Activated CD4-positive, alpha-beta T cell treated with anti-CD3 and anti-CD28 coated beads for 24 hours (primary cell): ENCODE data around the gene RNF128.

Experiments
- DNase-seq, 2 donors: peaks; one replicate each; pipeline ENCODE4 v3.0.0-alpha.2; 2020; ENCODE audit warnings: low read depth in 2 of 2

Gene RNF128, protein sequence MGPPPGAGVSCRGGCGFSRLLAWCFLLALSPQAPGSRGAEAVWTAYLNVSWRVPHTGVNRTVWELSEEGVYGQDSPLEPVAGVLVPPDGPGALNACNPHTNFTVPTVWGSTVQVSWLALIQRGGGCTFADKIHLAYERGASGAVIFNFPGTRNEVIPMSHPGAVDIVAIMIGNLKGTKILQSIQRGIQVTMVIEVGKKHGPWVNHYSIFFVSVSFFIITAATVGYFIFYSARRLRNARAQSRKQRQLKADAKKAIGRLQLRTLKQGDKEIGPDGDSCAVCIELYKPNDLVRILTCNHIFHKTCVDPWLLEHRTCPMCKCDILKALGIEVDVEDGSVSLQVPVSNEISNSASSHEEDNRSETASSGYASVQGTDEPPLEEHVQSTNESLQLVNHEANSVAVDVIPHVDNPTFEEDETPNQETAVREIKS

DNA sequence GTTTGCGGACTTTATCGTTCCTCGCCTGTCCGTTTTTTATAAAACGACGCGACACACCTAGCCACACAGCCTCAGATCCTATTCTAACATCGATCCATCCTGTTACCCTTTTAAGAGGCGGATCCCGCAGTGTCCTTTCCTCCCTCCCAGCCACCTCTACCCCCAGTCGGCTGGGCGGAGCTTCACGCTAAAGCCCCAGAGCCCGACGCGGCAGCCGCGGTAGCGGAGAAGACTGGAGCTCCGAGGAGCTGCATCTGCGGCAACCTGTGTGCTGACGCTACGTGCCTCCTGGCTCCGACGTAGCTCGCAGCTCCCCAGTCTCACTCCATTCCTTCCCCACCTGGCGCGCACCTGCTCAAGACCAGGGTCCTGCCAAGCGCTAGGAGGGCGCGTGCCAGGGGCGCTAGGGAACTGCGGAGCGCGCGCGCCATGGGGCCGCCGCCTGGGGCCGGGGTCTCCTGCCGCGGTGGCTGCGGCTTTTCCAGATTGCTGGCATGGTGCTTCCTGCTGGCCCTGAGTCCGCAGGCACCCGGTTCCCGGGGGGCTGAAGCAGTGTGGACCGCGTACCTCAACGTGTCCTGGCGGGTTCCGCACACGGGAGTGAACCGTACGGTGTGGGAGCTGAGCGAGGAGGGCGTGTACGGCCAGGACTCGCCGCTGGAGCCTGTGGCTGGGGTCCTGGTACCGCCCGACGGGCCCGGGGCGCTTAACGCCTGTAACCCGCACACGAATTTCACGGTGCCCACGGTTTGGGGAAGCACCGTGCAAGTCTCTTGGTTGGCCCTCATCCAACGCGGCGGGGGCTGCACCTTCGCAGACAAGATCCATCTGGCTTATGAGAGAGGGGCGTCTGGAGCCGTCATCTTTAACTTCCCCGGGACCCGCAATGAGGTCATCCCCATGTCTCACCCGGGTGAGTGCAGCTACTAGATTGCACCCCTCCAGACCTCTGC lies at the start of gene RNF128:
Gene RNF128 (plus strand): TSS at position 217 of the 953 bp plus-strand sequence. CDS start 213 bp downstream, at position 430.
- DNase-seq, result no peak

DNA sequence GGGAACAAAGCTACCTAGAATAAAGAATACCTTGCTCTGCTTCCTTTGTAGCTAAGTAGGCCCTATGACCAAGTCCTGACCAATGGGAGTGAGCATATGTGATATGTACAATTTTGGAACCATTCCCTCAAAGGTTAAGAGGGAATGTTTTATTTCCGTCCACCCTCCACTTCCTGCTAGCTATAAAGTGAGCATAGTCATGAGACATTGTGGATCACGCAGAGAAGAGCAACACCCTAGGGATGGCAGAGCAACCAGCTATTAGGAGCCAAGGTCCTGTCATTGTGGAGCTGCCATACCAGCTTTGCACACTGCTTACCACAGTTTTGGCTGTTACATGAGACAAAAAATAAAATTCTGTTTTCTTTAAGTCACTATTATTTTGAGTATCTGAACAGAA lies 45.8 kb upstream of the RNF128 start:
- DNase-seq, result no peak

DNA sequence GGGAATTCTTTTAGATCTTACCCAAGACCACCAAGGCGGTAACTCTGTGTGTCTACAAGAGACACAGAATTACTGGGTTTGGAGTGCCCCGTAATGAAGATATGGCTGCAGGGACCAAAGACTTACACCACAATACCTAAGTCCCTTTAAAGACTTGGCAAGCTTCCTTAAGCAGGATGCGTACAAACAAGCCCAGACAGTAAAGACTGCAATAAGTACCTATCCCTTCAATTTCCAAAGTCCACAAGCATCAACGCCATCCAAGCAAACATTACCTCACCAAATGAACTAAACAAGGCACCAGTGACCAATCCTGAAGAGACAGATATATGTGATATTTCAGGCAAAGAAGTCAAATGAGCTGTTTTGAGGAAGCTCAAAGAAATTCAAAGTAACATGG lies 42.3 kb upstream of the RNF128 start:
- DNase-seq, result no peak

DNA sequence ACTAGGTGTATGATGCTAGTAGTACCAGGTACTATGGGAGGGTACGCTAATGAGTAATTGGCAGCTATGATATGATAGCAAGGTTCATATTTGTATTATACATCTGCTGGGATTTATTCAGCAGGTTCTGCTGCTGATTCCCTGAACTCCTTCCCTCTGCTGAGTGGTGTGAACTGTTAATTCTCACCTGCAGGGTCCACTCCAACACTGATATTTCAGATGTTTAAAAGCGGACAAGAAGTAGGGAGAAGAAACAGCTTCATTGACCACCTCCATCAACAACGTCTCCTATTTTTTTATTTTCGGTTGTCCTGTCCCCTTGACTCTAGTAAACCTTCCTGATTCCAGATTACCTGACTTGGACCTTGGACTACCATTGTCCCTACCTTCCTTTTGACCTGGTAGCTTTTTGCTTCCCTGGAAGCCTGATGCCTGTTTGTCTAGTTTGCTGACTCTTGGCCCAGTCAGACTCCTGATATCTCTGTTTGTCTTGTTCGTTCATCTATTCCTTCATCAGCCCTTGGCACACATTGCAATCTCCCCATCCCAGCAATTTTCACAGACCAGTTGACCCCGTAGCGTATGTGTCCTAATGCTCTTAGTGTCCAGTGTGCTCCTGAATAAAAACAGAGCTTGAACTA lies 34.0 kb upstream of the RNF128 start:
- DNase-seq, result no peak

DNA sequence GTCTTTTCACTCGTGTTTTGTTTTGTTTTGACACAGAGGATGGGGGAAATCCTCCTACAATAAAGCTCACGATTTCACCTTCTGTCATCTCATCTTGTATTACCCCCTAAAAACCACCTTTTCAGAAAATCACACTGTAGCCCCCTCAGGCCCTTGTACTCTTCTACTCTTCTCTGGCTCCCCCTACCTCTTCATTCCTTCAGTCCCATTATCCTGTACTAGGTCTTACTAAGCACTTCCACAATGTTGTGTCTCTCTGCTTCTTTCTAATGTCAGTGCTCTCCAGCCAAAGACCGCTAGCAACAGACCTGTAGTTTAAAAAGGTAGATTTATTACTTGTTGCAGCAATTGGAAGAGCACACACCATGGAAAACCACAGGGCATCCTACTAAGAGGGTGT lies 30.0 kb upstream of the RNF128 start:
- no peak for DNase-seq

DNA sequence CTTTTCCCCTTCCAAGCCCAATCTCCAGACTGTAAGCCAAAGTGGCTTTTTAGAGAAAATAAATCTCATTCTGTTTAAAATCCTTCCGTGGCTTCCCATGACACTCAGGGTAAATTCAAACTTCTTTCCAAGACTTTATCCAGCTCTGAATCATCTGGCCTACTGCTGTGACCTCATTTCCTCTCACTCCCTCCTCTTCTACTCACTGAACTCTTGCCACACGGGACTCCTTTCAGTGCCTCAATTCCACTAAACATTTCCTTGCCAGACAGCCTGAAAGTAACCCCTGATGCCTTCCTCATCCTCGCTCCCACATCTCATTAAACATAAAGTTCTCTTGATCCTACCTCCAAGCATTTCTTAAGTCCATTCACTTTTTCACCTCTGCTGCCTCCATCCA lies 27.8 kb upstream of the RNF128 start:
- no peak for DNase-seq

DNA sequence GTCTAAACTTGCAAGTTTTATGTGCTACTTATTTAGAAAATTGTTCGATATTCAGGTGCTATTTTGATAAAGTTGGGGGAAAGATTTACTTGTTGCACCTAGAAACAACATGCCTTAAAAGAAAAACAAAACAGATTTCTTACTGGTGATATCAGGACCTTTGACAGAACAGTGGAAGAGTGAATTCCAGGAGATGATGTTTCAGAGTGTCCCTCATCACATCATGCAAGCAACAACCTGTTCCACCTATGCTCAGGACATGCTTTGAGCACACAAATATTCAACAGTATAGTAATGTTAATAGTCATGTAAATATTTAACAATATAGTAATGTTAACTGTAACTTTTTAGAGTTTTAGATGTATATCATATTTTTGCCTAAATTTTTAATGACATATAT lies 23.9 kb upstream of the RNF128 start:
- DNase-seq, result no peak

DNA sequence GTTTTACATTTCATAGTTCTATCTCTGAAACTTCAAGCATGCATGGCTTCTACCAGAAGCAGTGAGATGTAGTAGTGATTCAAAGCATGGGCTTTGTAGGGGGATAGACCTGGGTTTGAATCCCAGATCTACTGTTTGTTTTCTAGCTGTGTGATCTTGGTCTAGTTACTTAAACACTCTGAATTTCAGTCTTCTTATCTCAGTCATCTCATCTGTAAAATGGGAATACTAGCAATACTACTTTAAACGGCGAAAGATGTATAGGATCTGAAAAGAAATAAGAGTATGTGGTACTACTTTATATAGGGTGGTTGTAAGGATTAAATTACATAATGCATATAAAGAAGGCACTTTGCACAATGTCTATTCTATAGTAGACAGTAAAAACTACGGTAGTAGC lies 20.0 kb upstream of the RNF128 start:
- no peak for DNase-seq

DNA sequence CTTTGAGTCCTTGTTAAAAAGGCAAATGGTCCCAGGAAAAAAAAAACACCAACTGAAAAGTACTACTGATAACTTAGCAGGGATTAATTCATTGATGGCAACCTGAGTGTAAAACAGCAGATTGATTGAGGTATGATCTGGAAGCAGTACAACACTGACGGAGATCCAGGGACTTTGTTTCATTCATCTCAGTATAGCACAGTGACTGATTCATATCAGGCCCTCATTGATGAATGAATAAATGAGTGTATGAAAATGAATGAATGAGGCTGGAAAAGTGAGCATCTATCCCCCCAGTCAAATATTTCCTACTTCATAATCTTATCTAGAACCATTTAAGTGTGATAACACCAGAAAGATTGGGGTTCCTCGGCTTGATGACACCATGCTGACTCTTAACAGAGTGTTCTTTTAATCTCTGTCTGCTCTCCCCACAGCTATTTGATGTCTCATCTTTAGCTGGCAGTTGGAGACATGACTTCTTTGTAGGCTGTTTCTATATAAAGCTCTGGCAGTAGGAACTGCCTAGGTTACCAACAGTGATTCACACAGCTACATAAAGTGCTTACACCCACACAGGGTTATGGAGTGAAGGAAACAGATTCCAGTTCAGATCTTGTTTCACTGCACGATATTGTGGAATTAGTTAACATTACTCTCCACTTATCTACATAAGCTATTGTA lies 18.6 kb upstream of the RNF128 start:
- DNase-seq, result no peak

DNA sequence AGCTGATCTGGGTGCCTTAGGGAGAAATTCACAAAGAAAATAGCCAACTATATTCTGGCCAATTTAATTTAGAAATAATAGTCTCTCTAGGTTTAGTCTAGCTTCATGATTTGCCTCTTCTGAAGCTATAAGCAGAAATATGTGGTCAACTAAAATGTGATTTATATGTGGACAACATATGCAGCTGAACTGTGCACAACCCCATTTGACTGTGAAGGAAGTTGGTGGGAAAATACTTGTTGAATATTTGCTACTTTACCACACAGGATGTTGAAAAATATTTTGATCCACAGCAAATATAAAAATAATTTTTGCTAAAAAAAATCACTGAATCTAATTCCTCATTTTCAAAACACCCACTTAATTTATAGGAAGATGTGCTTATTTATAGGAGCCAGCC lies 15.7 kb upstream of the RNF128 start:
- DNase-seq, result no peak

DNA sequence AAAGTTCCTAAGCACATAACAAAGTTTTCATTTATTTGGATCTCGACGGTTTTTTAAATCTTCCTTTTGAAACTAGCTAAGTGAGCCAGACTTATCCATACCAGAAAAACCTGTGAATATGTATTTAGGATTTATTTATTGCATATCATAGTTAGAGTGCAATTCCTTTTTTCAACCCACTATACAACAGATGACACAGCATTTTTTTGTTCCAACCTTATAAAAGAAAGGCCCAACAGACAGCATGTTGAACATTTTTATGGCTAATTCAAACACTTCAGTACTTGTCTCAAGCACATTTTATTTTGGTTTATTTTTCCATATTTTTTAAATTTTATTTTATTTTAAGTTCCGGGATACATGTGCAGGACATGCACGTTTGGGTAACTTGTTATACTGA lies 15.1 kb upstream of the RNF128 start:
- DNase-seq, result no peak

DNA sequence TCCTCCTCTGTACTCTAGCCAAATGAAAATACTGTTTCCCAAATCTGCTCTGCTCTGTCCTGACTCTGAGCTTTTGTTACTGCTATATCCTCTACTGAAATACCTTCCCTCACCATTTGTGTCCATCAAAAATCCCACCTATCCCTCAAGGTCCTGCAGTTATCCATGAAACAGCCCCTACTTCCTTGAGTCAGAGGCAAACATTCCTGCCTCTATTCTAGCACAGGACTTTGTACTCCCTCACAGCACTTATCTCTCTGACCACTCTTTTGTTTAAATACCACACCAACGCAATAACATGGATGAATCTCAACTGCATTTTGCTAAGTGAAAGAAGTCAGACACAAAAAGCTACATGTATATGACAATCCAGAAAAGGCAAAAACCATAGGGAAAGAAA lies 10.5 kb upstream of the RNF128 start:
- no peak for DNase-seq

DNA sequence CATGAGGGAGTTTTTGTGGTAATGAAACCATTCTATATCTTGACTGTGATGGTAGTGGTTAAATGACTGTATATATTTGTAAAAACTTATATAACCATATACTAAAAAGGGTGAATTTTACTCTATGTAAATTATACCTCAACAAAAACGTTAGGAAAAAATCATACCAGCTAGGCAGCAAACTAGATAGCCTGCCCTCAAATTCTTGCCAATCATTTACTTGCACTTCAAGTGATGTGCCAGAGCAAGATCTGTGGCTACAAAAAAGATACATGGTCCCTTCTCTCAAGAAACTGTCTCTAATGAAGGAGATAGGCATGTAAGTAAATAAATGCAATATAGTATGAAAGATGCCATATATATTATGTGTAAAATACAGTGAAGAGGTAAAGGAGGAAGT lies 10.0 kb upstream of the RNF128 start:
- DNase-seq, result no peak

DNA sequence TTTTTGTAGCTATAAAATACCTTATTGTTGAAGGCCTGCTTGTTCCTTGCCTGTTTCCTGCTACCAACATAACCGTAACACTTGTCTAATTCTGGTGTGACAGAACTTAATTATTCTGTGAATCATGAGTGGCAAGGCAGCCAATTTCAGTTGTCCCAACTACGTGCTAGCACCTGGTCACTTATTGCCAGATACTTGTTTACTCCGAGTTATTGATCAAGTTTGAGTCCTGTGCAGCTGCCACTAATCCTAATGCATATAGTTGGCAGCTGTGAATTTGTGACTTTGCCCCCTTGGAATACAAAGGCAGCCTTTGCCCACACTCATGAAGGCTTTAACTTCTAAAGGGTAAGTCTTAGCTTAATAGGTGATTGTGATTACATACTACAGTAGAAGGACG lies 7.8 kb upstream of the RNF128 start:
- DNase-seq, result no peak

DNA sequence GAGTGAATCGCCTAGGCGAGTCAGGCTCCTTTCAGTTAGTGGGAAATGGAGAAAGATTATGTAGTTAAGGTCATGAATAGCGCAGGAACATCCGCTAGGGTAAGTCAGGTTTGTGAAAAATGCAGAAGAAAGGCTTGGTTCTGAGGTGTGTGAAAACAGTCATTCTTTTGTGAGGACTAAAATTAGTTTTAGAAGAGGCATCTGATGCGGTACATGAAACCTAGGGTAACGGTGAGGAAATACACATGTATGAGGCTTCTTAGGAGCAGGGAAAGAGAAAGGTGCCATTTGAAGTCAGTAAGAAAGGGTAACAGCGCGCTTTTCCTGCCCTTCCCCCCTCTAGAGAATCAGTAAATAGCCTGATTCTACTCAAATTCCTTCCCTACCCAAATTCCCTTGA lies 570 bp upstream of the RNF128 start:
- no peak for DNase-seq

DNA sequence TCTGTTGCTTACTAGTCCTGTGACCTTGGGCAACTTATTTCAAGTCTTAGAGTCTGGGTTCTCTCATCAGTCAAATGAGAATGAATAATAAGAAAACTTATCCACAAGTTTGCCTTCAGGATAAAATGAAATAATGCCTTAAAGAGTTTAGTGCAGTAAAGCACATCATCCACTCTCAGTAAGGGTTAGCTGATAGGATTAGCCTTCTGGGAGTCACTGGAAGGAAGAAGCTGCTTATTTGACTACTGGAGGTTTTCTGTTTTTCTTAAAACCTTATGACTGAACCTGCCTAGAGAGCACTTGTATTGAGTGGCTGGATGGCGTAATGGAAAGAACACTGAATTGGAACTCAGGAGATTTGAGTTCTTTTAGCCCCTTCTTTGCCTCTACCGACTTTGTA lies 1.8 kb downstream of the RNF128 start:
- no peak for DNase-seq

DNA sequence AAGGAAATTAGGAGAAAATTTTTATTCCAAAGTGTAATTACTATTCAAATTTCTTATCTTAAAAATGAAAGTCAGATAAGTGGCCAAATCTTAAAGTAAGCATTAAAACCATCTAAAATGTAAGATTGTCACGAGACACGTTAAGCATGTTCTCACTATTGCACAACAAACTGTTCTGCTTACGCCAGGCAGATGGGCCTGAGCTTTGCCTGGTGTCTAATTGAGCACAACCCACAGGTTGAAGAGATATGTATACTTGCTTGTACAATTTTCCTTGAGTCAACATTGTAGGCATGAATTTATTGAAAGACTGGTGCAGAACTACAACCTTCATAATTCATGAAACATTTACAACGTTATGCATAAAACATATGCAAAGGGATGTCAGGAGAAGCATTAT lies 3.9 kb downstream of the RNF128 start:
- no peak for DNase-seq

DNA sequence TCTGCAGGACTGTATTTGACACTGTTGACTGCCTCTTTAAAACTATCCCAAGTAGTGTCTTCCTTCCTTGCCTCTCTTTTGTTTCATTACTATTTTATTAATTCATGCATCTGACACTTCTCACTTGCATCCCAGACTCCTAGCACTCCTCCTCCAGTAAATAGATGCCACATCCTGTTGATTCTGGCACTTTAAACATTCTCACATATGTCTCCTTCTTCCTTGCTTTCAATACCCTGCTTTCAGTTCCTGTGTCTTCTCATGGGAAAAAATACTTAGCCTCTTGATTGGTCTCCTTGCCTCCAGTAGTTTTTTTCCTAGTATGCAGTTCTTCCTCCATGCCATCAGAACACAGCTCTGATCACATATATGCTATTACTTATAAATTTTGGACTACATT lies 5.1 kb downstream of the RNF128 start:
- no peak for DNase-seq

DNA sequence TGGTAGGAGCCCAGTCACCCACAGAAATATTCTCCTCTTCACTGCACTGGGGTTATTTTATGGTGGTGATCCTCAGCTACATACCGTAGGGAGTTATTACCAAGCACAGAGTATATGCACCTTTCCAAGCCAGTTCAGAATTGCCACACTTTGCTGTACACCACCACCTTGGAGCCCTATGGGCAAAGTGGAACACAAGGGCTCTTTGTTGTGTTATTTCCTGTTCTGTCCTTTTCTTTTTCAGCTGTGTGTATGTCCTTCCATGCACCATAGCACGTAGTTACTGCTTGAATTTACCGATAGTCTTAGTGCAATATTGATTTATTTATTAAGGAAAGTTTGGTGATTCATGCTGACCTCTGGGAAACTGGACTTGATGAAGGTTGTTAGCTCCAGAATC lies 8.3 kb downstream of the RNF128 start:
- DNase-seq, result no peak

DNA sequence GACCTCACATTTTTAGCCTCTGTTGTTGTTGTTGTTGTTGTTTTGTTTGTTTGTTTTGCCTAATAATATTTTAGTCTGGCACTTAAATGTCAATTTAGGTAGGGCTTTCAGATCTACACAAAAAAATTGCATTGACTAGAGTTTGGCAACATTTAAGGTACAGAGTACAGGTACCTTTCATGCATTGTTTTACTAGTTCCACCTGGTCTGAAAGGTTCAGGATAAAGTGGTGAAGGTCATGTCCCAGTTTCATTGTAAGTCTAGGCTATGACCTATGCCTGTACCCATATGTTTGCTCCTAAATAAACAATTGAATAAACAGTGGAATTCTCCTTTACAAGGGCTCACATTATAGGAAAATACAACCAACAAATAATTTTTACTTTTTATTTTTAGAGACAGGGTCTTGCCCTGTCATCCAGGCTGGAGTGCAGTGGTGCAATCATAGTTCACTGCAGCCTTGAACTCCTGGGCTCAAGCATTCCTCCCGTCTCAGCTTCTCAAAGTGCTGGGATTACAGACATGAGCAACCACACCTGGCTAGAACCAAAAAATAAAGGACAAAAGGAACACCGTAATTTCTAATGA lies 13.8 kb downstream of the RNF128 start:
- DNase-seq, result no peak

DNA sequence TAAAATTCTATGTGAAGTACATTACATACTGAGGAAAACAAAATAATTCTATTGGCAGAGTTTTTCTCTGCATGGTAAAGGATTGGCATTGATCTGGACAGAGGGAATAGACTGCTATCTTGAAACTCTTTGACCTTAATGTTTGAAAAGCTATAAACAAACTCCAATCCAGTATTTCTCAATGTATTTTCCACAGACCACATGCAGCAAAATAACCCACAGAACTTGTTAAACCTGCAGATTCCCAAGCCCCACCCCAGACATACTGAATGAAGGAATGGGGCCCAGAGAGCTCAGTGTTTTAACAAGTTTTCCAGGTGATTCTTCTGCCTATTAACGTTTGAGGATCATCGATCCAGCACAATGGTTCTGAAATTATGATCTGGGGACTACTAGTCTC lies 15.7 kb downstream of the RNF128 start:
- DNase-seq, result no peak
